WTC11 (cell line): ENCODE results near the gene HIGD1B.

Experiments used
- ATF1 ChIP-seq: sonication (generic); formaldehyde crosslinking; IDR thresholded peaks from 2 replicates; pipeline ENCODE4 v1.8.1; 2023; ENCODE audit warnings: mild to moderate bottlenecking, moderate library complexity, missing genetic modification reagents
- JUN ChIP-seq: sonication (generic); formaldehyde crosslinking; IDR thresholded peaks from 2 replicates; pipeline ENCODE4 v1.8.0; 2023; ENCODE audit warnings: mild to moderate bottlenecking, missing genetic modification reagents
- ZNF232 ChIP-seq: sonication (generic); formaldehyde crosslinking; IDR thresholded peaks from 2 replicates; pipeline ENCODE4 v1.8.0; 2022; ENCODE audit warnings: mild to moderate bottlenecking, missing genetic modification reagents
- TF ChIP-seq, protein P1 (sequence below): fragments of 200-600 bp; IDR thresholded peaks from 2 replicates; pipeline ENCODE4 v1.8.0; 2022; ENCODE audit warnings: antibody characterized with exemption
- TF ChIP-seq, protein P2 (sequence below): fragments of 250-450 bp; sonication (Bioruptor Pico); IDR thresholded peaks from 2 replicates; pipeline ENCODE4 v2.1.2; 2022; ENCODE audit warnings: mild to moderate bottlenecking, moderate library complexity

DNA sequence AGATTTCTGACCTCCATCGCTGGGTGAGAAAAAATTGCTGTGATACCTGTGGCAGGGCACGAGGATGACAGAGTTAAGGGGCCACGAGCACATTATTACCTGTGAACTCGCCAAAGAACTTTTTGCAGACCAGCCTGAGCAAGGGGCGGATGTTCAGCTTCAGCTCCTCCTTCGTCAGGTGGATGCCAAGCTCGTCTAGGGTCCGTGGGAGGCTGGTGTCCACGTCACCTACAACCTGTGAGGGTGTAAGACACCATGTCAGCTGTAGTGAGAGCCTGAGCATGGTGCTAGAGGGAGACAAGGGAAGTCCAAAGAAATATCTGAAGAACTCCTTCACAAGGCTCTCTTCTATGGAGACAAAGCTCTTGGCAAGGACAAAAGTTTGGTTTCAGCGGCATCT lies 17.1 kb downstream of the HIGD1B start:
- TF ChIP-seq, protein P1, sequence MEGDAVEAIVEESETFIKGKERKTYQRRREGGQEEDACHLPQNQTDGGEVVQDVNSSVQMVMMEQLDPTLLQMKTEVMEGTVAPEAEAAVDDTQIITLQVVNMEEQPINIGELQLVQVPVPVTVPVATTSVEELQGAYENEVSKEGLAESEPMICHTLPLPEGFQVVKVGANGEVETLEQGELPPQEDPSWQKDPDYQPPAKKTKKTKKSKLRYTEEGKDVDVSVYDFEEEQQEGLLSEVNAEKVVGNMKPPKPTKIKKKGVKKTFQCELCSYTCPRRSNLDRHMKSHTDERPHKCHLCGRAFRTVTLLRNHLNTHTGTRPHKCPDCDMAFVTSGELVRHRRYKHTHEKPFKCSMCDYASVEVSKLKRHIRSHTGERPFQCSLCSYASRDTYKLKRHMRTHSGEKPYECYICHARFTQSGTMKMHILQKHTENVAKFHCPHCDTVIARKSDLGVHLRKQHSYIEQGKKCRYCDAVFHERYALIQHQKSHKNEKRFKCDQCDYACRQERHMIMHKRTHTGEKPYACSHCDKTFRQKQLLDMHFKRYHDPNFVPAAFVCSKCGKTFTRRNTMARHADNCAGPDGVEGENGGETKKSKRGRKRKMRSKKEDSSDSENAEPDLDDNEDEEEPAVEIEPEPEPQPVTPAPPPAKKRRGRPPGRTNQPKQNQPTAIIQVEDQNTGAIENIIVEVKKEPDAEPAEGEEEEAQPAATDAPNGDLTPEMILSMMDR, result no peak
- no peak for TF ChIP-seq ZNF232 (CRISPR knock-in tag)
- no peak for TF ChIP-seq JUN
- TF ChIP-seq ATF1, result no peak
- TF ChIP-seq, protein P2, sequence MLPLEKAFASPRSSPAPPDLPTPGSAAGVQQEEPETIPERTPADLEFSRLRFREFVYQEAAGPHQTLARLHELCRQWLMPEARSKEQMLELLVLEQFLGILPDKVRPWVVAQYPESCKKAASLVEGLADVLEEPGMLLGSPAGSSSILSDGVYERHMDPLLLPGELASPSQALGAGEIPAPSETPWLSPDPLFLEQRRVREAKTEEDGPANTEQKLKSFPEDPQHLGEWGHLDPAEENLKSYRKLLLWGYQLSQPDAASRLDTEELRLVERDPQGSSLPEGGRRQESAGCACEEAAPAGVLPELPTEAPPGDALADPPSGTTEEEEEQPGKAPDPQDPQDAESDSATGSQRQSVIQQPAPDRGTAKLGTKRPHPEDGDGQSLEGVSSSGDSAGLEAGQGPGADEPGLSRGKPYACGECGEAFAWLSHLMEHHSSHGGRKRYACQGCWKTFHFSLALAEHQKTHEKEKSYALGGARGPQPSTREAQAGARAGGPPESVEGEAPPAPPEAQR (CRISPR knock-in tag), result no peak
